Activated CD8-positive, alpha-beta T cell treated with anti-CD3 and anti-CD28 coated beads for 36 hours (primary cell): ENCODE measurements around the gene SIRT2. TPM values are rescaled to one million over a fixed set of nuclear protein-coding genes. Genes with fewer than 3 reads are reported as not detected.

Source experiments
- ATAC-seq: fragments of 200-7000 bp; cut with Tn5 transposase; one replicate; pipeline ENCODE4 v1.10.0; 2021; ENCODE audit warnings: mild to moderate bottlenecking, moderate library complexity
- CTCF ChIA-PET: fragments of 350-600 bp; sonication (Branson Sonifier 250); formaldehyde crosslinking; loops from one replicate; lab custom pipeline; 2021; ENCODE audit warnings: antibody characterized with exemption; lab: Charles Lee
- POLR2A ChIA-PET: fragments of 350-600 bp; sonication (Branson Sonifier 250); formaldehyde crosslinking; loops from one replicate; lab custom pipeline; 2021; ENCODE audit warnings: antibody characterized with exemption; lab: Charles Lee
- DNase-seq: peaks from one replicate; pipeline ENCODE4 v3.0.0-alpha.2; 2020
- H3K27ac Mint-ChIP-seq: one replicate; pipeline ENCODE4 v1.8.0; 2021; ENCODE audit warnings: mild to moderate bottlenecking, mixed read lengths
- H3K27me3 Mint-ChIP-seq: one replicate; pipeline ENCODE4 v1.8.0; 2021; ENCODE audit warnings: mixed read lengths
- H3K36me3 Mint-ChIP-seq: one replicate; pipeline ENCODE4 v1.8.0; 2021; ENCODE audit warnings: low read depth, mixed read lengths
- H3K4me1 Mint-ChIP-seq: one replicate; pipeline ENCODE4 v1.8.0; 2021; ENCODE audit warnings: low read depth, mixed read lengths
- H3K4me3 Mint-ChIP-seq: one replicate; pipeline ENCODE4 v1.8.0; 2021; ENCODE audit warnings: mild to moderate bottlenecking, moderate library complexity, mixed read lengths
- H3K9me3 Mint-ChIP-seq: one replicate; pipeline ENCODE4 v1.8.0; 2021; ENCODE audit warnings: mixed read lengths
- intact Hi-C: fragments of 100-400 bp; cut with micrococcal nuclease; formaldehyde crosslinking; loops from one replicate; pipeline ENCODE4 v1.10.0; 2022
- total RNA-seq, 2 experiments: library from RNA; stranded (reverse); gene quantifications; one replicate each; pipeline ENCODE4 v1.2.3, GENCODE V29; 2021
- TF ChIP-seq, protein P1 (sequence below): fragments of 200-600 bp; IDR thresholded peaks from one replicate; pipeline ENCODE4 v1.8.0; 2022; ENCODE audit warnings: antibody characterized with exemption, mild to moderate bottlenecking

SIRT2 gene
- total RNA-seq, 2 experiments from 2014 or later, result 20.0 to 21.5 TPM

DNA sequence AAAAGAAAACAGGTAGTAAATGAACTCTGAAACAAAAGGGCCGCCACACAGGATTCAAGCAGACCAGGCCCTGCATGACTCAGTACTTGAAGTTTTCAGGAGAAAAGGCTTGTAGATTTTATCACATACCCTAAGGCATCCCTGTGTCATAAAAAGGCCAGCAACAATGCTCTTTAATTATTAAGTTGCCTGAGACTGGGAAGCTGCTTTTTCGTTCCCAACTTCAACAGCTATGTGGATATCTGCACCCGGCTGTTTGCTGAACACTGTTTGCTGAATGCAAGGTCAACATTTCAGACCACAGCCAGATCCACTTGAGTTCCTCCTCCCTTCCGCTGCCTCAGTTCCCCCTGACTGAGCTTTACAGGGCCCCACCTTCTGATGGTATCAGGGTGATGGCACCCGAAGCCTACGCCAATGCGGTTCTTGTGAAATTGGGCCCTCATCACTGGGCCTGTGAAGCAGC lies 61.7 kb downstream of the SIRT2 start:
- TF ChIP-seq, protein P1, sequence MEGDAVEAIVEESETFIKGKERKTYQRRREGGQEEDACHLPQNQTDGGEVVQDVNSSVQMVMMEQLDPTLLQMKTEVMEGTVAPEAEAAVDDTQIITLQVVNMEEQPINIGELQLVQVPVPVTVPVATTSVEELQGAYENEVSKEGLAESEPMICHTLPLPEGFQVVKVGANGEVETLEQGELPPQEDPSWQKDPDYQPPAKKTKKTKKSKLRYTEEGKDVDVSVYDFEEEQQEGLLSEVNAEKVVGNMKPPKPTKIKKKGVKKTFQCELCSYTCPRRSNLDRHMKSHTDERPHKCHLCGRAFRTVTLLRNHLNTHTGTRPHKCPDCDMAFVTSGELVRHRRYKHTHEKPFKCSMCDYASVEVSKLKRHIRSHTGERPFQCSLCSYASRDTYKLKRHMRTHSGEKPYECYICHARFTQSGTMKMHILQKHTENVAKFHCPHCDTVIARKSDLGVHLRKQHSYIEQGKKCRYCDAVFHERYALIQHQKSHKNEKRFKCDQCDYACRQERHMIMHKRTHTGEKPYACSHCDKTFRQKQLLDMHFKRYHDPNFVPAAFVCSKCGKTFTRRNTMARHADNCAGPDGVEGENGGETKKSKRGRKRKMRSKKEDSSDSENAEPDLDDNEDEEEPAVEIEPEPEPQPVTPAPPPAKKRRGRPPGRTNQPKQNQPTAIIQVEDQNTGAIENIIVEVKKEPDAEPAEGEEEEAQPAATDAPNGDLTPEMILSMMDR, result no peak
- ChIA-PET CTCF (interaction anchor here (1.6 kb wide), 1 partner anchor 32 kb away, joined by 4 read pairs; no protein-coding TSS in a partner anchor), POLR2A (interaction anchor here (0.9 to 4.6 kb wide), 5 partner anchors 10 to 40 kb away, joined by 3 to 48 read pairs (median 9); partner anchors contain the start of genes HNRNPL and RINL)
- Mint-ChIP-seq H3K4me3 (no peak overlapping the region), H3K9me3 (no peaks in the 10 kb centered on the region), H3K36me3 (peaks cover 69% of the 10 kb centered on the region), H3K27me3 (no peaks in the 10 kb centered on the region), H3K27ac (peak overlapping the region; percentile 55), H3K4me1 (peaks cover 47% of the 10 kb centered on the region)
- ATAC-seq, result no peak
- intact Hi-C loops, result no loop called here
- DNase-seq, result no peak

DNA sequence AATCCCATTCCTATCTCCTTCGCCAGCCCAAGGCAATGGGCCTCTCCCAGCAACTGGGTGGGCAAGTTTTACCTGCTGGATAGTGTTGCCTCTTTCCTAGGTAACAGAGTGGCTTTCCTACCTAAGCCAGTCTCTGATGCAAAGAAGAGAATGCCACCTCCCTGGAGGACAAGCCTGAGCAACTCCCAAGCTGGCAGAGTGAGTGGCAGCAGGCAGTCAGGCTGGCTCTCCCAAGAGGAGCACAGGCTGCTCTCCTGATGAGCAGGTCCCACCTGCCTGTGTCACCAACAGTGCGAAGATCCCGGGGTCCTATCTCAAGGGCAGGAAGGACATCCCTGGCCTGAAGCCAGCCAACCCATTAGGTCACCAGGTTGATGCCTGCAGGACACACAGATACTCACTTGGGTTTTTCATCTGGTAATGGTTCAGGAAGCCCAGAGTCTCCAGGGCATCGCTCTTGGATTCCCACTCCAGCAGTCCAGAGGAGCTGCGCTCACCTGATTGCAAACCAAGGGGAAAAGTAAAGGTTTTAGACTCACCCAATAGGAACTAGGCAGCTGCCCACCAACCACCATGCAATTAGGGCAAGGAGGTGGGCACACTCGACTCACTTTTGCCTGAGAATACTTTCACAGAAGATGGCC lies 62.3 kb downstream of the SIRT2 start:
- ChIA-PET CTCF (no interaction called here), POLR2A (interaction anchor here (0.9 to 4.6 kb wide), 5 partner anchors 11 to 41 kb away, joined by 3 to 48 read pairs (median 9); partner anchors contain the start of genes HNRNPL and RINL)
- Mint-ChIP-seq H3K9me3 (no peaks in the 10 kb centered on the region), H3K36me3 (peaks cover 63% of the 10 kb centered on the region), H3K27ac (peak overlapping the region; percentile 55), H3K4me3 (no peak overlapping the region), H3K4me1 (peaks cover 44% of the 10 kb centered on the region), H3K27me3 (no peaks in the 10 kb centered on the region)
- intact Hi-C loops, result no loop called here
- ATAC-seq (no peak), DNase-seq (no peak)
- TF ChIP-seq, protein P1, result no peak

DNA sequence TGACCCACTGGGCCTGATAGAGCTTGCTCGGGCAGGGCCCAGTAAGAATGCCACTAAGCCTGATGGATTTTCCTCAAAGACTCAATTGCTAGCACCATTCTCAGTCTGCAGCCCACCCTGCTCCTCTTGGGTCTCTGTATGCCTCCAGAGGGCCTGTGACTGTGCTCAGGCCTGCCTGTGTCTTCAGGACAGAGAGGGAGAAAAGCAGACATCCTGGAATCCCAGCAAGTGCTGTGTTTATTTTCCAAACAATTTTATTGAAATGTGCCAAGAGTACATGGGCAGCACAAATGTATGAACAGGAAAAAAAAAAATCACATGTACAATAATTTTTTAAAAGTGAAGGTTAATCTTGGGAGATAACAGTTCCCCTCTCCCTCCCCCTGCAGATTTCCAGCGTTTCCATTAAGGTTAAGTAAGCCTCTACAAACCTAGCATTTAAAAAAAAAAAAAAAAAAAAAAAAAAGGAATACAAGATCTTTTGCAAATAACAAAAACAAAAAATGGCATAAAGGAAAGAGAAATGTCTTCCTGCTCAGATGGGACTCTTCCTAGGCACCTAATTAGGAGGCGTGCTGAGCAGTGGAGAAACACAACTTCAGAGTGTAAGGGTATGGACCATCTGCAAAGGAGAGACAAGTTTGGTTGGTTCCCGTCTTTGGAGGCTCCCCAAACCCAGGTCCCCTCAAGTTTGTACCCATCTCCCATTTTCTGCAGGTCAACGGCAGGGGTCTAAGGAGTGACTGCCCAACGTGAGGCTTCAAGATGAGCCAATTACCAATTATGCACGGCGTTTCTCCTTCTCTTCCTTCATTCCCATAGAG lies 63.0 kb downstream of the SIRT2 start:
- peaks cover 56% of the 10 kb centered on the region for H3K36me3 Mint-ChIP-seq
- H3K9me3 Mint-ChIP-seq, result no peaks in the 10 kb centered on the region
- TF ChIP-seq, protein P1, result no peak
- ChIA-PET POLR2A (interaction anchor here (1.0 to 3.2 kb wide), 5 partner anchors 7 to 42 kb away, joined by 3 to 24 read pairs (median 3); partner anchors contain the start of genes HNRNPL and RINL), CTCF (interaction anchor here (2.5 kb wide), 1 partner anchor 10 kb away, joined by 9 read pairs; no protein-coding TSS in a partner anchor)
- H3K4me3 Mint-ChIP-seq, result no peak overlapping the region
- DNase-seq (no peak), ATAC-seq (no peak)
- H3K4me1 Mint-ChIP-seq, result peaks cover 41% of the 10 kb centered on the region
- H3K27ac Mint-ChIP-seq, result peak overlapping the region; percentile 55
- intact Hi-C loops, result no loop called here
- no peaks in the 10 kb centered on the region for H3K27me3 Mint-ChIP-seq

DNA sequence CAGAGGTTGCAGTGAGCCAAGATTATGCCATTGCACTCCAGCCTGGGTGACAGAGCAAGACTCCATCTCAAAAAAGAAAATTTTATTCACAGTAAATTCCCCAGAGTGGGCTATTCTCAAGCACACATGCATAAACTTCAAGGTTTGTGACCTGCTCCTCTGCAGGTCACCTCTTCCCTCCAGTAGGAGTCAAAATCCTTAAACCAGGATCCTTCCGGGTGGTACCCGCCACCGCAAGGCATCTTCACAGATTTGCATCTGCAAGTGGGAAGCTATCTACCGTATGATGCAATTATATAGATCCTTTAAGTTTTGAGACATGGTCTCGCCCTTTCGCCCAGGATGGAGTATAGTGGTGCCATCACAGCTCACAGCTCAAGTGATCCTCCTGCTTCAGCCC lies 64.8 kb downstream of the SIRT2 start:
- TF ChIP-seq, protein P1, result no peak
- ChIA-PET CTCF (interaction anchor here (1.2 to 2.5 kb wide), 2 partner anchors 12 to 73 kb away, joined by 3 to 9 read pairs; no protein-coding TSS in a partner anchor), POLR2A (interaction anchor here (0.8 to 3.2 kb wide), 8 partner anchors 9 to 101 kb away, joined by 3 to 24 read pairs (median 4); partner anchors contain the start of gene HNRNPL)
- no peak for DNase-seq
- peaks cover 46% of the 10 kb centered on the region for H3K36me3 Mint-ChIP-seq
- H3K9me3 Mint-ChIP-seq, result no peaks in the 10 kb centered on the region
- H3K27me3 Mint-ChIP-seq, result no peaks in the 10 kb centered on the region
- no peak overlapping the region for H3K4me3 Mint-ChIP-seq
- H3K4me1 Mint-ChIP-seq, result peaks cover 36% of the 10 kb centered on the region
- intact Hi-C loops, result no loop called here
- H3K27ac Mint-ChIP-seq, result no peak overlapping the region
- no peak for ATAC-seq
